ENCODE measurements around the gene AURKAIP1.
A peak's percentile ranks its signal among the peaks of the same experiment; 100 is the strongest.

DNA sequence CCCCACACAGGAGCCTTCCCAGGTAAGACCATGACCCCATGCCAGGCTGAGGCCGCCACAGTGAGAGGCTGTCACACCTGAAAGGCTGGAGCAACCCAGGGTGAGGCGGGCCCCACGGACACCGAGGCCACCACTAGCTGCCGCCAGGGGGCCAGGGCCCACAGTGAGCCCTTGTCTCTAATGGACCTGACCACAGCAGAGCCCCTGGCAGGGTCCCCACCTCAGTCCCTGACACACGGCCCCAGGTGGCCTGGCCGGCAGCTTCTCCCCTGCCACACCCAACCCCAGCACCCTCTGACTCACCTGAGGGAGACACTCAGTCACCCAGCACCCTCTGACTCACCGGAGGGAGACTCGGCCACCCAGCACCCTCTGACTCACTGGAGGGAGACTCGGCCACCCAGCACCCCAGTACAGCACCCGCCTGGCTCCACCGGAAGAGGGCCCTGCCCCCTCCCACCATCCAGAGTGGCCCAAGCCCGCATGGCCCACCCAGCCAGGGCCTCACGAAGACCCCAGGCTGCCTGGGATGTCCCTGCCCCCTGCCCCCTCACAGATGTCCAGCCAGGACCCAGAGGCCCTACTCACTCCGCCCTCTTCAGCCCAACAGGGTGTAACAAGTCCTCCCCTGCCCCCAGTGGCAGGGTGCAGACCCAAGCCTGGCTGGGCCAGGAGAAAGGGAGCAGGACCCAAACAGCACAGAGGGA lies 30.2 kb downstream of the AURKAIP1 start:
- TF ChIP-seq, protein P1, sequence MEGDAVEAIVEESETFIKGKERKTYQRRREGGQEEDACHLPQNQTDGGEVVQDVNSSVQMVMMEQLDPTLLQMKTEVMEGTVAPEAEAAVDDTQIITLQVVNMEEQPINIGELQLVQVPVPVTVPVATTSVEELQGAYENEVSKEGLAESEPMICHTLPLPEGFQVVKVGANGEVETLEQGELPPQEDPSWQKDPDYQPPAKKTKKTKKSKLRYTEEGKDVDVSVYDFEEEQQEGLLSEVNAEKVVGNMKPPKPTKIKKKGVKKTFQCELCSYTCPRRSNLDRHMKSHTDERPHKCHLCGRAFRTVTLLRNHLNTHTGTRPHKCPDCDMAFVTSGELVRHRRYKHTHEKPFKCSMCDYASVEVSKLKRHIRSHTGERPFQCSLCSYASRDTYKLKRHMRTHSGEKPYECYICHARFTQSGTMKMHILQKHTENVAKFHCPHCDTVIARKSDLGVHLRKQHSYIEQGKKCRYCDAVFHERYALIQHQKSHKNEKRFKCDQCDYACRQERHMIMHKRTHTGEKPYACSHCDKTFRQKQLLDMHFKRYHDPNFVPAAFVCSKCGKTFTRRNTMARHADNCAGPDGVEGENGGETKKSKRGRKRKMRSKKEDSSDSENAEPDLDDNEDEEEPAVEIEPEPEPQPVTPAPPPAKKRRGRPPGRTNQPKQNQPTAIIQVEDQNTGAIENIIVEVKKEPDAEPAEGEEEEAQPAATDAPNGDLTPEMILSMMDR (IDR thresholded peaks at IDR 0.05; ENCODE audit: low read depth, low read length) = peak; percentile 50
- no peak for TF ChIP-seq EZH2phosphoT487 (IDR thresholded peaks at IDR 0.05; ENCODE audit: low read depth)

Measured in OCI-LY3 (cell line).